HCT116 (cell line): ENCODE data around the gene CNPY3. TPM values are rescaled to one million over a fixed set of nuclear protein-coding genes. Genes with fewer than 3 reads are reported as not detected.

ENCODE experiments used
- CBX3 ChIP-seq: IDR thresholded peaks from 2 replicates; pipeline ENCODE4 v1.6.1; 2012; ENCODE audit warnings: low read depth
- EGR1 ChIP-seq: IDR thresholded peaks from 2 replicates; pipeline ENCODE4 v1.6.1; 2012; ENCODE audit warnings: low read depth
- EZH2phosphoT487 ChIP-seq: fragments of 200-600 bp; IDR thresholded peaks from 2 replicates; pipeline ENCODE4 v1.6.1; 2018; ENCODE audit warnings: antibody characterized with exemption, borderline replicate concordance
- FOSL1 ChIP-seq: IDR thresholded peaks from 2 replicates; pipeline ENCODE4 v1.6.1; 2012; ENCODE audit warnings: low read depth
- JUND ChIP-seq: IDR thresholded peaks from 2 replicates; pipeline ENCODE4 v1.6.1; 2012
- MAX ChIP-seq: IDR thresholded peaks from 2 replicates; pipeline ENCODE4 v1.6.1; 2012
- POLR2A ChIP-seq: IDR thresholded peaks from 2 replicates; pipeline ENCODE4 v1.7.0; 2011; ENCODE audit warnings: borderline replicate concordance; ENCODE audit not compliant: insufficient read depth, insufficient read length; ENCODE audit errors: extremely low read depth
- POLR2AphosphoS5 ChIP-seq: IDR thresholded peaks from 2 replicates; pipeline ENCODE4 v1.6.1; 2011; ENCODE audit warnings: mild to moderate bottlenecking, low read depth, low read length, moderate library complexity
- RAD21 ChIP-seq: IDR thresholded peaks from 2 replicates; pipeline ENCODE4 v1.6.1; 2012; ENCODE audit warnings: low read depth, mild to moderate bottlenecking
- SIN3A ChIP-seq: IDR thresholded peaks from 2 replicates; pipeline ENCODE4 v1.6.1; 2012; ENCODE audit warnings: low read depth
- SP1 ChIP-seq: IDR thresholded peaks from 2 replicates; pipeline ENCODE4 v1.6.1; 2012; ENCODE audit warnings: low read depth
- SRF ChIP-seq: IDR thresholded peaks from 2 replicates; pipeline ENCODE4 v1.6.1; 2012; ENCODE audit warnings: low read depth
- ZFX ChIP-seq: fragments of 450-650 bp; IDR thresholded peaks from 2 replicates; pipeline ENCODE4 v1.6.1; 2017
- ZNF274 ChIP-seq: fragments of 200-500 bp; sonication (Bioruptor generic); IDR thresholded peaks from 2 replicates; pipeline ENCODE4 v1.6.1; 2014; ENCODE audit warnings: mild to moderate bottlenecking, low read depth, low read length, inconsistent platforms
- total RNA-seq: library from RNA; stranded (reverse); gene quantifications from one replicate; pipeline ENCODE4 v1.2.1, GENCODE V29; 2021; ENCODE audit not compliant: unreplicated experiment

The CNPY3 gene
- total RNA-seq, 1 experiment from 2014 or later: 49.1 TPM

GRCh38 chr6:42988486-42989020 lies 59.3 kb downstream of the CNPY3 start (continued):
- TF ChIP-seq MAX (no peak), SIN3A (no peak), ZFX (no peak), EGR1 (no peak), CBX3 (no peak), SRF (no peak), POLR2A (no peak), JUND (no peak), ZNF274 (no peak), RAD21 (no peak), POLR2AphosphoS5 (no peak), EZH2phosphoT487 (no peak), SP1 (no peak), FOSL1 (no peak)

Other genes with a start within 250 kb of the CNPY3 start
- not detected for gene PRPH2, start 206.9 kb upstream of the CNPY3 start, total RNA-seq
- 17.1 TPM for gene TBCC, start 183.4 kb upstream of the CNPY3 start, total RNA-seq
- 14.9 TPM for gene BICRAL, start 147.4 kb upstream of the CNPY3 start, total RNA-seq
- gene RPL7L1, start 49.9 kb upstream of the CNPY3 start, total RNA-seq: 125 TPM
- gene PTCRA, start 13.4 kb upstream of the CNPY3 start, total RNA-seq: not detected
- gene GNMT, start 31.3 kb downstream of the CNPY3 start, total RNA-seq: 0.57 TPM
- 21.4 TPM for gene PEX6, start 49.7 kb downstream of the CNPY3 start, total RNA-seq
- 49.6 TPM for gene PPP2R5D, start 55.1 kb downstream of the CNPY3 start, total RNA-seq
- gene MEA1, start 84.5 kb downstream of the CNPY3 start, total RNA-seq: 64.8 TPM
- 67.2 TPM for gene KLHDC3, start 84.8 kb downstream of the CNPY3 start, total RNA-seq
- 63.4 TPM for gene RRP36, start 92.1 kb downstream of the CNPY3 start, total RNA-seq
- gene CUL7, start 124.4 kb downstream of the CNPY3 start, total RNA-seq: 34.1 TPM
- gene MRPL2, start 130.0 kb downstream of the CNPY3 start, total RNA-seq: 123 TPM
- 16.2 TPM for gene KLC4, start 130.2 kb downstream of the CNPY3 start, total RNA-seq
- gene PTK7, start 146.8 kb downstream of the CNPY3 start, total RNA-seq: 105 TPM
- gene SRF, start 241.8 kb downstream of the CNPY3 start, total RNA-seq: 28.1 TPM